A549 (cell line): ENCODE data around the gene ADCYAP1R1. TPM values are rescaled to one million over a fixed set of nuclear protein-coding genes. Genes with fewer than 3 reads are reported as not detected.

Source experiments
- ATAC-seq, 2 experiments: fragments of 200-7000 bp in 1 of 2; fragments of >200 bp in 1 of 2; cut with Nextera tagmentation in 1 of 2; cut with Tn5 transposase in 1 of 2; 3 replicates each; pipeline versions ENCODE4 v1.8.0 to v1.9.1; 2018 to 2020; ENCODE audit warnings: mild to moderate bottlenecking in 1 of 2, moderate library complexity in 1 of 2
- CTCF ChIA-PET: fragments of 300-600 bp; sonication (Branson Sonifier 250); formaldehyde crosslinking; extraction: SDS; loops from one replicate; lab custom pipeline; 2021; ENCODE audit warnings: antibody characterized with exemption, inconsistent platforms; lab: Yijun Ruan, JAX
- POLR2A ChIA-PET: fragments of 350-600 bp; formaldehyde crosslinking; extraction: SDS; loops from one replicate; lab custom pipeline; 2021; ENCODE audit warnings: antibody characterized with exemption, inconsistent platforms; lab: Yijun Ruan, JAX
- DNase-seq, 2 experiments: peaks; one replicate each; pipeline versions ENCODE4 v3.0.0 to v3.0.0-alpha.2; 2011 to 2016; ENCODE audit warnings: low read depth in 1 of 2, low spot score in 1 of 2
- FAIRE-seq: peaks from 2 replicates; lab custom pipeline; 2011; peaks lifted over from hg19 to GRCh38; lab: Jason Lieb, UNC
- H3K27ac ChIP-seq, 2 experiments: fragments of >200 bp; sonication (Bioruptor Twin); formaldehyde crosslinking; 3 replicates each; pipeline ENCODE4 v1.5.1; 2016 to 2017
- H3K4me1 ChIP-seq: fragments of >200 bp; sonication (Bioruptor Twin); formaldehyde crosslinking; 3 replicates; pipeline ENCODE4 v1.6.1; 2016
- H3K4me2 ChIP-seq: fragments of >200 bp; sonication (Bioruptor Twin); formaldehyde crosslinking; 3 replicates; pipeline ENCODE4 v1.6.1; 2016
- H3K4me3 ChIP-seq: fragments of >200 bp; sonication (Bioruptor Twin); formaldehyde crosslinking; 3 replicates; pipeline ENCODE4 v1.5.1; 2016
- H3K9me3 ChIP-seq: fragments of >200 bp; sonication (Bioruptor Twin); formaldehyde crosslinking; 3 replicates; pipeline ENCODE4 v1.6.1; 2016
- ATOH8 ChIP-seq: fragments of 250-450 bp; sonication (Bioruptor Pico); IDR thresholded peaks from 2 replicates; pipeline ENCODE4 v1.5.0; 2020; ENCODE audit warnings: low read depth, mild to moderate bottlenecking, moderate library complexity
- BCL3 ChIP-seq: fragments of >200 bp; sonication (Bioruptor Twin); formaldehyde crosslinking; IDR thresholded peaks from 3 replicates; pipeline ENCODE4 v1.6.1; 2016
- CBX8 ChIP-seq: fragments of 200-600 bp; sonication (generic); IDR thresholded peaks from 2 replicates; pipeline ENCODE4 v1.6.1; 2016
- CTCF ChIP-seq: fragments of >200 bp; sonication (Bioruptor Twin); formaldehyde crosslinking; IDR thresholded peaks from 3 replicates; pipeline ENCODE4 v1.5.1; 2016
- E2F6 ChIP-seq: IDR thresholded peaks from 2 replicates; pipeline ENCODE4 v1.6.1; 2012; ENCODE audit warnings: low read depth, borderline replicate concordance
- EHMT2 ChIP-seq: fragments of 200-600 bp; sonication (generic); IDR thresholded peaks from 2 replicates; pipeline ENCODE4 v1.6.1; 2016; ENCODE audit warnings: antibody characterized with exemption, low read depth, mild to moderate bottlenecking, moderate library complexity
- FOXS1 ChIP-seq: fragments of 250-450 bp; sonication (Bioruptor Pico); IDR thresholded peaks from 2 replicates; pipeline ENCODE4 v1.5.0; 2020; ENCODE audit warnings: mild to moderate bottlenecking, moderate library complexity
- GATA3 ChIP-seq: IDR thresholded peaks from 2 replicates; pipeline ENCODE4 v1.6.1; 2012; ENCODE audit warnings: borderline replicate concordance
- HES2 ChIP-seq: fragments of >200 bp; sonication (Bioruptor Twin); formaldehyde crosslinking; IDR thresholded peaks from 2 replicates; pipeline ENCODE4 v1.6.1; 2016
- HMGXB4 ChIP-seq: fragments of 250-450 bp; sonication (Bioruptor Pico); IDR thresholded peaks from 2 replicates; pipeline ENCODE4 v1.5.0; 2021; ENCODE audit warnings: mild to moderate bottlenecking, moderate library complexity, borderline replicate concordance
- HOXA7 ChIP-seq: fragments of 250-450 bp; sonication (Bioruptor Pico); IDR thresholded peaks from 2 replicates; pipeline ENCODE4 v1.5.0; 2020; ENCODE audit warnings: mild to moderate bottlenecking, moderate library complexity
- HOXB13 ChIP-seq: fragments of 250-450 bp; sonication (Bioruptor Pico); IDR thresholded peaks from 2 replicates; pipeline ENCODE4 v1.5.0; 2020; ENCODE audit warnings: low read depth, mild to moderate bottlenecking, moderate library complexity
- JUN ChIP-seq, 2 experiments: fragments of >200 bp; sonication (Bioruptor Twin); formaldehyde crosslinking; IDR thresholded peaks; 2 replicates in 1 of 2; 3 replicates in 1 of 2; pipeline ENCODE4 v1.6.1; 2016 to 2017
- KDM5A ChIP-seq: fragments of 200-600 bp; sonication (generic); IDR thresholded peaks from 2 replicates; pipeline ENCODE4 v1.6.1; 2016; ENCODE audit warnings: antibody characterized with exemption, mild to moderate bottlenecking
- MAFK ChIP-seq: fragments of 450-650 bp; IDR thresholded peaks from 2 replicates; pipeline ENCODE4 v1.6.1; 2014; ENCODE audit not compliant: partially characterized antibody
- MAZ ChIP-seq: fragments of 150-350 bp; IDR thresholded peaks from 2 replicates; pipeline ENCODE4 v1.6.1; 2014; ENCODE audit warnings: antibody characterized with exemption, low read depth, low read length, borderline replicate concordance
- NFE2L2 ChIP-seq: fragments of 150-350 bp; conservative IDR thresholded peaks from 2 replicates; pipeline ENCODE4 v1.6.1; 2014; ENCODE audit warnings: low read length
- NPAS2 ChIP-seq: fragments of 250-450 bp; sonication (Bioruptor Pico); IDR thresholded peaks from 2 replicates; pipeline ENCODE4 v1.8.0; 2022; ENCODE audit warnings: mild to moderate bottlenecking, moderate library complexity, borderline replicate concordance
- NR3C1 ChIP-seq: fragments of >200 bp; sonication (Bioruptor Twin); formaldehyde crosslinking; IDR thresholded peaks from 3 replicates; pipeline ENCODE4 v1.6.1; 2017
- PBX3 ChIP-seq: IDR thresholded peaks from 2 replicates; pipeline ENCODE4 v1.6.1; 2012
- PHF8 ChIP-seq: fragments of 200-600 bp; sonication (generic); IDR thresholded peaks from 2 replicates; pipeline ENCODE4 v1.6.1; 2016; ENCODE audit warnings: low read depth, mild to moderate bottlenecking, antibody characterized with exemption, moderate library complexity, borderline replicate concordance
- POLR2AphosphoS2 ChIP-seq: conservative IDR thresholded peaks from 2 replicates; pipeline ENCODE4 v1.6.1; 2012; ENCODE audit warnings: low read length, improper control_type of control experiment, inconsistent platforms
- RNF2 ChIP-seq: fragments of 200-600 bp; sonication (generic); IDR thresholded peaks from 2 replicates; pipeline ENCODE4 v1.6.1; 2016; ENCODE audit warnings: low read depth, mild to moderate bottlenecking, antibody characterized with exemption, moderate library complexity, borderline replicate concordance
- SMC3 ChIP-seq: fragments of >200 bp; sonication (Bioruptor Twin); formaldehyde crosslinking; IDR thresholded peaks from 3 replicates; pipeline ENCODE4 v1.6.1; 2018; ENCODE audit warnings: inconsistent platforms
- TFCP2L1 ChIP-seq: fragments of 250-450 bp; sonication (Bioruptor Pico); IDR thresholded peaks from 2 replicates; pipeline ENCODE4 v1.5.0; 2021; ENCODE audit warnings: mild to moderate bottlenecking
- ZSCAN20 ChIP-seq: fragments of 250-450 bp; sonication (Bioruptor Pico); IDR thresholded peaks from 2 replicates; pipeline ENCODE4 v1.8.0; 2022; ENCODE audit warnings: mild to moderate bottlenecking, moderate library complexity
- WGBS: methylation state at CpG from one replicate; pipeline ENCODE4 v1.1.6; 2017; ENCODE audit errors: missing lambda C conversion rate; 5-methylcytosine and 5-hydroxymethylcytosine counted together
- polyA plus RNA-seq, 4 experiments: library from polyadenylated mRNA; depleted of rRNA in 3 of 4; stranded (reverse); fragments of >200 nt; fragmentation: RNase III in 1 of 4; extraction: RNeasy Plus Mini Kit Qiagen cat#74134 plus additional on column Dnase treatment in 1 of 4; gene quantifications; 2 replicates in 3 of 4; 3 replicates in 1 of 4; pipeline ENCODE4 v1.2.3, GENCODE V29; 2011 to 2017

Gene ADCYAP1R1
- polyA plus RNA-seq, 2 of the 4 experiments (the other 2 are of a cell fraction), result 0.01 TPM; not detected in 1

GRCh38 chr7:31014826-31015225 lies 37.3 kb upstream of the ADCYAP1R1 start:
- H3K4me3 ChIP-seq, result no peak overlapping the region
- DNase-seq (no peak), ATAC-seq (no peak), FAIRE-seq (no peak)
- WGBS, result 46% methylated on average over 3 of the region's 3 CpGs
- CTCF ChIA-PET, result interaction anchor here (1.0 to 1.6 kb wide), 4 partner anchors 30 to 112 kb away, joined by 3 to 4 read pairs (median 4); no protein-coding TSS in a partner anchor
- no peaks in the 10 kb centered on the region for H3K4me1 ChIP-seq
- H3K4me2 ChIP-seq, result no peak overlapping the region
- no peak overlapping the region for H3K27ac ChIP-seq
- POLR2A ChIA-PET, result no interaction called here
- peaks cover 14% of the 10 kb centered on the region; the same call in 2 of the 3 replicates for H3K9me3 ChIP-seq
- TF ChIP-seq NFE2L2 (no peak), CTCF (no peak), ZSCAN20 (CRISPR knock-in tag) (no peak), EHMT2 (no peak), MAZ (no peak), FOXS1 (no peak), HOXB13 (CRISPR knock-in tag) (no peak), SMC3 (no peak), NR3C1 (no peak), KDM5A (no peak), BCL3 (no peak), GATA3 (no peak), HES2 (no peak), PBX3 (no peak), JUN (IDR thresholded peaks at IDR 0.05) (no peak), ATOH8 (CRISPR knock-in tag) (no peak), E2F6 (no peak), RNF2 (no peak), NPAS2 (CRISPR knock-in tag) (no peak), PHF8 (no peak)

- peaks cover under 1% of the 10 kb centered on the region; the same call in 1 of the 3 replicates for H3K9me3 ChIP-seq
- H3K4me3 ChIP-seq, result no peak overlapping the region
- no peaks in the 10 kb centered on the region for H3K4me1 ChIP-seq
- H3K27ac ChIP-seq, result no peak overlapping the region
- CTCF ChIA-PET, result interaction anchor here (1.3 kb wide), 1 partner anchor 105 kb away, joined by 3 read pairs; no protein-coding TSS in a partner anchor
- POLR2A ChIA-PET, result no interaction called here
- no peak for FAIRE-seq
- H3K4me2 ChIP-seq, result no peak overlapping the region
- TF ChIP-seq HMGXB4 (CRISPR knock-in tag) (no peak), POLR2AphosphoS2 (no peak), TFCP2L1 (CRISPR knock-in tag) (no peak), CBX8 (no peak), MAFK (no peak), HOXA7 (no peak)
- 47% methylated on average over 7 of the region's 7 CpGs for WGBS
- no peak for DNase-seq
- ATAC-seq, result no peak
Observed at GRCh38 chr7:31017032-31017675, 35.0 kb upstream of the ADCYAP1R1 start.
